AG09319 (cell line): ENCODE data around the gene HES7.

ENCODE experiments used
- DNase-seq: peaks from one replicate; pipeline ENCODE4 v3.0.0-alpha.2; 2010; ENCODE audit warnings: low read depth; ENCODE audit errors: extremely low read depth
- CTCF ChIP-seq: IDR thresholded peaks from 2 replicates; pipeline ENCODE4 v1.5.1; 2011; ENCODE audit warnings: low read depth, mild to moderate bottlenecking, inconsistent platforms, low read length, moderate library complexity

Gene HES7

GRCh38 chr17:8150194-8151119, 26.6 kb upstream of the HES7 start:
- no peak for DNase-seq
- TF ChIP-seq CTCF = no peak

- TF ChIP-seq CTCF = no peak
- no peak for DNase-seq
Observed at GRCh38 chr17:8149419-8150193, 25.7 kb upstream of the HES7 start.

- DNase-seq = no peak
- no peak for TF ChIP-seq CTCF
Observed at GRCh38 chr17:8148560-8148959, 24.7 kb upstream of the HES7 start.

GRCh38 chr17:8147805-8148404, 24.0 kb upstream of the HES7 start:
- no peak for DNase-seq
- no peak for TF ChIP-seq CTCF

GRCh38 chr17:8147141-8147804, 23.4 kb upstream of the HES7 start:
- DNase-seq = no peak
- no peak for TF ChIP-seq CTCF

GRCh38 chr17:8146381-8147140, 22.7 kb upstream of the HES7 start:
- no peak for TF ChIP-seq CTCF
- DNase-seq = no peak
